NCI-H128 (cell line): ENCODE data around the gene SKI.

Experiments used
- DNase-seq: peaks from one replicate; lab custom pipeline; 2025; ENCODE audit not compliant: unreplicated experiment; lab: John Stamatoyannopoulos, UW

Gene SKI

GRCh38 chr1:2274231-2274928 is 46.3 kb downstream of the SKI start:
- no peak for DNase-seq

GRCh38 chr1:2274929-2275475 is 46.9 kb downstream of the SKI start:
- DNase-seq = no peak

GRCh38 chr1:2275796-2276536 is 47.8 kb downstream of the SKI start:
- DNase-seq = peak; percentile 34

- no peak for DNase-seq
Measured at GRCh38 chr1:2276803-2277580, 48.9 kb downstream of the SKI start.

- no peak for DNase-seq
Measured at GRCh38 chr1:2277741-2278488, 49.8 kb downstream of the SKI start.

- DNase-seq = no peak
Measured at GRCh38 chr1:2278591-2279209, 50.6 kb downstream of the SKI start.

GRCh38 chr1:2279210-2279639 is 51.1 kb downstream of the SKI start:
- DNase-seq = no peak

- no peak for DNase-seq
Measured at GRCh38 chr1:2279817-2280216, 51.7 kb downstream of the SKI start.

GRCh38 chr1:2282556-2283270 is 54.6 kb downstream of the SKI start:
- no peak for DNase-seq

- DNase-seq = no peak
Measured at GRCh38 chr1:2283371-2283990, 55.4 kb downstream of the SKI start.

- DNase-seq = no peak
Measured at GRCh38 chr1:2283991-2284895, 56.1 kb downstream of the SKI start.

- no peak for DNase-seq
Measured at GRCh38 chr1:2284932-2285331, 56.8 kb downstream of the SKI start.

GRCh38 chr1:2286923-2287322 is 58.8 kb downstream of the SKI start:
- no peak for DNase-seq

GRCh38 chr1:2287649-2288048 is 59.5 kb downstream of the SKI start:
- no peak for DNase-seq

- no peak for DNase-seq
Measured at GRCh38 chr1:2288311-2288710, 60.2 kb downstream of the SKI start.

- no peak for DNase-seq
Measured at GRCh38 chr1:2288816-2289536, 60.9 kb downstream of the SKI start.

- no peak for DNase-seq
Measured at GRCh38 chr1:2289607-2290006, 61.5 kb downstream of the SKI start.

GRCh38 chr1:2290171-2290578 is 62.1 kb downstream of the SKI start:
- DNase-seq = no peak
